Measurements from ENCODE around the gene TRIM61. TPM values are rescaled to one million over a fixed set of nuclear protein-coding genes. Genes with fewer than 3 reads are reported as not detected.
"Not testable (repeated sequence)": the region's sequence is repeated elsewhere in the genome, so short reads cannot be mapped to it uniquely, and the experiment has no call there.

Gene TRIM61
- total and polyA plus RNA-seq, 2 of the 4 experiments (the other 2 are of a cell fraction): 1.5 to 4.7 TPM

DNA sequence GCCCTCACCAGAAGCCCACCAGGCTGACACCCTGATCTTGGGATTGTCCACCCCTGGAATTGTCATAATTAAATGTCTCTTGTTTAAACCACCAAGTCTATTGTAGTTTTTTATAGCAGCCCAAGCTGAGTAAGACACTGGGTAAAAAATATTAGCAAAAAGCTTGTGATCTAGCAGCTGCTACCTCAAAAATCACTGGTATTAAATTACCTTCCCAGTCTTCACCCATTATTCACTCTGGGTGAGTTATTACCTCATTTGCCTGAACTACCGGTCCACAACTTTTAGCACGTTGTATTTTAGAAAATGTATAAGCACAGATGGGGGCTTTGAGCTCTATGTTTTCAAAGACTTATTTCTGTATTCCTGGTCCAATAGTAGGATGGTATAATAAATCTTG, 12.0 kb upstream of the TRIM61 start:
- Histone ChIP-seq H4K91ac (ENCODE audit: insufficient read depth, low read depth, low read length) (no peak overlapping the region), H2AK5ac (ENCODE audit: low read depth, low read length) (no peak overlapping the region), H3K14ac (replicated peaks; ENCODE audit: low read depth, low read length) (no peak overlapping the region), H2BK15ac (ENCODE audit: low read depth, low read length) (no peak overlapping the region), H4K20me1 (ENCODE audit: insufficient read depth, low read length) (no peaks in the 10 kb centered on the region), H2AFZ (replicated peaks; ENCODE audit: low read length, poor library complexity) (no peak overlapping the region), H3K36me3 (ENCODE audit: control insufficient read depth, insufficient read depth, low read length) (no peaks in the 10 kb centered on the region), H2BK5ac (ENCODE audit: low read depth, low read length, poor library complexity, severe bottlenecking) (no peak overlapping the region), H3K9ac (ENCODE audit: low read depth, low read length) (no peak overlapping the region), H3K4me3 (ENCODE audit: insufficient read depth, low read depth, low read length) (no peak overlapping the region), H3K4me2 (ENCODE audit: low read depth, low read length) (no peak overlapping the region), H3K9me1 (ENCODE audit: insufficient read depth, low read length) (no peaks in the 10 kb centered on the region), H2BK120ac (ENCODE audit: low read depth, low read length) (no peak overlapping the region), H3K23ac (ENCODE audit: low read depth, low read length) (no peak overlapping the region), H3K27ac (ENCODE audit: insufficient read depth, low read length) (no peak overlapping the region), H4K8ac (ENCODE audit: low read depth in 2 of 2, low read length in 2 of 2) (no peak overlapping the region), H4K5ac (ENCODE audit: low read depth, low read length) (no peak overlapping the region), H2AK9ac (replicated peaks; ENCODE audit: low read depth, low read length, poor library complexity) (no peak overlapping the region), H3K4ac (ENCODE audit: low read depth, low read length) (no peak overlapping the region), H3K56ac (ENCODE audit: extremely low read depth, insufficient read depth, low read length) (no peak overlapping the region), H3K9me3 (ENCODE audit: control insufficient read depth, insufficient read depth, low read length) (no peaks in the 10 kb centered on the region), H3K27me3 (ENCODE audit: control insufficient read depth, insufficient read depth, low read length) (no peaks in the 10 kb centered on the region), H2BK20ac (ENCODE audit: low read depth, low read length) (no peak overlapping the region), H3K18ac (ENCODE audit: low read depth, low read length) (no peak overlapping the region), H3K4me1 (ENCODE audit: control insufficient read depth, insufficient read depth, low read length) (no peaks in the 10 kb centered on the region), H3K79me1 (ENCODE audit: low read depth in 1 of 2, low read length in 2 of 2) (no peaks in the 10 kb centered on the region)
- no TSS peak for BruUV-seq (replicated peaks)
- dilution Hi-C loops (cut with HindIII; ENCODE audit: low sequenced_read_pairs, unreplicated experiment): no loop called here
- intact Hi-C loops (cut with micrococcal nuclease): no loop called here
- in situ Hi-C loops (cut with MboI; ENCODE audit: low sequenced_read_pairs): no loop called here
- ChIA-PET POLR2A (ENCODE audit: unreplicated experiment) (no interaction called here), CTCF (no interaction called here)
- WGBS, 2 experiments (ENCODE audit: extremely low coverage in 2 of 2, insufficient read length in 1 of 2): no CpG with 5 or more reads among the region's 2 CpGs
- DNase-seq: no peak
- ATAC-seq (ENCODE audit: low read depth): no peak
- TF ChIP-seq POLR2A (IDR thresholded peaks at IDR 0.05; ENCODE audit: low read depth, low read length): no peak
- TF ChIP-seq USF2 (IDR thresholded peaks at IDR 0.05; ENCODE audit: low read depth, low read length): no peak
- TF ChIP-seq CTCF (conservative IDR thresholded peaks at IDR 0.05; ENCODE audit: low read depth, low read length): no peak
- TF ChIP-seq SMC3 (IDR thresholded peaks at IDR 0.05; ENCODE audit: low read depth, low read length): no peak
- TF ChIP-seq MXI1 (IDR thresholded peaks at IDR 0.05; ENCODE audit: borderline replicate concordance, low read depth, low read length): no peak

GRCh38 chr4:164971929-164972328, 5.5 kb downstream of the TRIM61 start:
- H2BK120ac ChIP-seq (ENCODE audit: low read depth, low read length); H3K56ac ChIP-seq (ENCODE audit: extremely low read depth, insufficient read depth, low read length); H2AK9ac ChIP-seq (replicated peaks; ENCODE audit: low read depth, low read length, poor library complexity); in situ Hi-C loops (cut with MboI; ENCODE audit: low sequenced_read_pairs); H4K91ac ChIP-seq (ENCODE audit: insufficient read depth, low read depth, low read length); H3K4ac ChIP-seq (ENCODE audit: low read depth, low read length); H3K4me2 ChIP-seq (ENCODE audit: low read depth, low read length); H2AFZ ChIP-seq (replicated peaks; ENCODE audit: low read length, poor library complexity); H3K4me1 ChIP-seq (ENCODE audit: control insufficient read depth, insufficient read depth, low read length); H4K20me1 ChIP-seq (ENCODE audit: insufficient read depth, low read length); H2AK5ac ChIP-seq (ENCODE audit: low read depth, low read length); ATAC-seq (ENCODE audit: low read depth); intact Hi-C loops (cut with micrococcal nuclease); H3K36me3 ChIP-seq (ENCODE audit: control insufficient read depth, insufficient read depth, low read length); dilution Hi-C loops (cut with HindIII; ENCODE audit: low sequenced_read_pairs, unreplicated experiment); H3K27me3 ChIP-seq (ENCODE audit: control insufficient read depth, insufficient read depth, low read length); H3K27ac ChIP-seq (ENCODE audit: insufficient read depth, low read length); H3K4me3 ChIP-seq (ENCODE audit: insufficient read depth, low read depth, low read length); H3K9ac ChIP-seq (ENCODE audit: low read depth, low read length); H2BK5ac ChIP-seq (ENCODE audit: low read depth, low read length, poor library complexity, severe bottlenecking); H3K23ac ChIP-seq (ENCODE audit: low read depth, low read length); H3K14ac ChIP-seq (replicated peaks; ENCODE audit: low read depth, low read length); H3K18ac ChIP-seq (ENCODE audit: low read depth, low read length); H4K5ac ChIP-seq (ENCODE audit: low read depth, low read length); DNase-seq; H2BK20ac ChIP-seq (ENCODE audit: low read depth, low read length); H2BK15ac ChIP-seq (ENCODE audit: low read depth, low read length); H3K79me1 ChIP-seq (ENCODE audit: low read depth in 1 of 2, low read length in 2 of 2); H4K8ac ChIP-seq (ENCODE audit: low read depth in 2 of 2, low read length in 2 of 2); BruUV-seq (replicated peaks); CTCF ChIA-PET; H3K9me3 ChIP-seq (ENCODE audit: control insufficient read depth, insufficient read depth, low read length); POLR2A ChIA-PET (ENCODE audit: unreplicated experiment); H3K9me1 ChIP-seq (ENCODE audit: insufficient read depth, low read length): not testable (repeated sequence)
- WGBS, 2 experiments (ENCODE audit: extremely low coverage in 2 of 2, insufficient read length in 1 of 2): no CpG with 5 or more reads among the region's 2 CpGs

Data from IMR-90 (cell line).